CD4-positive, alpha-beta memory T cell (primary cell): ENCODE results near the gene SBNO1. TPM values are rescaled to one million over a fixed set of nuclear protein-coding genes. Genes with fewer than 3 reads are reported as not detected.
"Not testable (repeated sequence)": the region's sequence is repeated elsewhere in the genome, so short reads cannot be mapped to it uniquely, and the experiment has no call there.

Experiments
- CTCF ChIA-PET: fragments of 350-600 bp; sonication (Branson Sonifier 250); formaldehyde crosslinking; loops from one replicate; lab custom pipeline; 2021; ENCODE audit warnings: inconsistent platforms; ENCODE audit not compliant: partially characterized antibody; lab: Charles Lee
- POLR2A ChIA-PET: fragments of 350-600 bp; sonication (Branson Sonifier 250); formaldehyde crosslinking; loops from one replicate; lab custom pipeline; 2021; ENCODE audit not compliant: partially characterized antibody; lab: Charles Lee
- DNase-seq, 5 donors: peaks; one replicate each; pipeline versions ENCODE4 v3.0.0 to v3.0.0-alpha.2; 2020 to 2022; ENCODE audit warnings: mixed read lengths in 1 of 5
- H3K27ac ChIP-seq: one replicate; pipeline ENCODE4 v1.7.0; 2013; ENCODE audit warnings: low read depth, low read length
- H3K27me3 ChIP-seq: 2 replicates; pipeline ENCODE4 v1.7.0; 2013; ENCODE audit warnings: mild to moderate bottlenecking, low read length, moderate library complexity; ENCODE audit not compliant: insufficient read depth
- H3K36me3 ChIP-seq: 2 replicates; pipeline ENCODE4 v1.7.0; 2013; ENCODE audit warnings: mild to moderate bottlenecking, low read length, moderate library complexity; ENCODE audit not compliant: insufficient read depth
- H3K4me1 ChIP-seq: 2 replicates; pipeline ENCODE4 v1.7.0; 2013; ENCODE audit warnings: mild to moderate bottlenecking, low read length, moderate library complexity; ENCODE audit not compliant: insufficient read depth
- H3K4me3 ChIP-seq, 2 donors: one replicate each; pipeline ENCODE4 v1.7.0; 2013; ENCODE audit warnings: low read length in 2 of 2, mild to moderate bottlenecking in 1 of 2
- H3K9me3 ChIP-seq, 2 donors: one replicate each; pipeline ENCODE4 v1.7.0; 2013; ENCODE audit warnings: low read length in 2 of 2, control low read depth in 1 of 2; ENCODE audit not compliant: control insufficient read depth in 1 of 2
- H3K27ac Mint-ChIP-seq, 7 donors: one replicate each; pipeline ENCODE4 v1.8.0; 2020 to 2021; ENCODE audit warnings: mixed read lengths in 7 of 7, mild to moderate bottlenecking in 6 of 7, inconsistent platforms in 3 of 7, moderate library complexity in 3 of 7
- H3K27me3 Mint-ChIP-seq, 2 donors: one replicate each; pipeline ENCODE4 v1.8.0; 2020 to 2021; ENCODE audit warnings: mixed read lengths in 2 of 2
- H3K36me3 Mint-ChIP-seq, 2 donors: one replicate each; pipeline ENCODE4 v1.8.0; 2020 to 2021; ENCODE audit warnings: mixed read lengths in 2 of 2, inconsistent platforms in 1 of 2, mild to moderate bottlenecking in 1 of 2
- H3K4me1 Mint-ChIP-seq, 4 donors: one replicate each; pipeline ENCODE4 v1.8.0; 2020 to 2021; ENCODE audit warnings: mixed read lengths in 4 of 4, mild to moderate bottlenecking in 1 of 4
- H3K4me3 Mint-ChIP-seq, 8 donors: one replicate each; pipeline ENCODE4 v1.8.0; 2020 to 2021; ENCODE audit warnings: mixed read lengths in 8 of 8, mild to moderate bottlenecking in 7 of 8, moderate library complexity in 6 of 8, inconsistent platforms in 3 of 8
- H3K9me3 Mint-ChIP-seq, 8 donors: one replicate each; pipeline ENCODE4 v1.8.0; 2020 to 2021; ENCODE audit warnings: mixed read lengths in 8 of 8, mild to moderate bottlenecking in 5 of 8, inconsistent platforms in 3 of 8, moderate library complexity in 1 of 8
- intact Hi-C: fragments of 100-400 bp; cut with micrococcal nuclease; formaldehyde crosslinking; loops from one replicate; pipeline ENCODE4 v1.15.1; 2023
- polyA plus RNA-seq, 2 donors: library from polyadenylated mRNA; unstranded; fragments of 300-500 nt; fragmentation: Illumina TruSeq; gene quantifications; one replicate each; pipeline ENCODE4 v1.2.3, GENCODE V29; 2021
- total RNA-seq, 2 experiments: library from RNA; stranded (reverse); gene quantifications; one replicate each; pipeline ENCODE4 v1.2.3, GENCODE V29; 2021

SBNO1 gene
- total and polyA plus RNA-seq, 4 experiments from 2014 or later, result 26.3 to 56.3 (median 47.0) TPM

GRCh38 chr12:123251403-123252076 lies 113.1 kb downstream of the SBNO1 start:
- no peak overlapping the region for H3K27ac ChIP-seq
- H3K36me3 Mint-ChIP-seq, result peaks cover 30 to 48% of the 10 kb centered on the region in 2 donors
- H3K4me3 ChIP-seq, result no peak overlapping the region
- CTCF ChIA-PET, result interaction anchor here (0.7 to 2.8 kb wide), 4 partner anchors 9 to 391 kb away, joined by 3 to 14 read pairs (median 4); no protein-coding TSS in a partner anchor
- H3K9me3 ChIP-seq, result no peaks in the 10 kb centered on the region
- no peaks in the 10 kb centered on the region for H3K27me3 ChIP-seq
- peak overlapping the region in 2 of 7 donors; percentile 7 to 31 for H3K27ac Mint-ChIP-seq
- H3K4me1 Mint-ChIP-seq, result peaks cover 25 to 51% (median 37%) of the 10 kb centered on the region in 4 donors
- intact Hi-C loops, result no loop called here
- peaks cover 27% of the 10 kb centered on the region for H3K4me1 ChIP-seq
- POLR2A ChIA-PET, result interaction anchor here (1.2 kb wide), 1 partner anchor 19 kb away, joined by 5 read pairs; no protein-coding TSS in a partner anchor
- no peak for DNase-seq
- H3K27me3 Mint-ChIP-seq, result no peaks in the 10 kb centered on the region
- peak overlapping the region in 1 of 8 donors; percentile 20 for H3K4me3 Mint-ChIP-seq
- no peaks in the 10 kb centered on the region for H3K9me3 Mint-ChIP-seq
- H3K36me3 ChIP-seq, result peaks cover 33% of the 10 kb centered on the region

- peak overlapping the region in 6 of 7 donors; percentile 39 to 79 (median 54) for H3K27ac Mint-ChIP-seq
- no peaks in the 10 kb centered on the region for H3K9me3 Mint-ChIP-seq
- peaks cover 31% of the 10 kb centered on the region for H3K4me1 ChIP-seq
- H3K4me3 ChIP-seq, result no peak overlapping the region
- no peaks in the 10 kb centered on the region for H3K27me3 ChIP-seq
- no peak for DNase-seq
- H3K36me3 ChIP-seq, result peaks cover 25% of the 10 kb centered on the region
- H3K27ac ChIP-seq, result no peak overlapping the region
- no peaks in the 10 kb centered on the region for H3K9me3 ChIP-seq
- intact Hi-C loops, result no loop called here
- H3K36me3 Mint-ChIP-seq, result peaks cover 25 to 46% of the 10 kb centered on the region in 2 donors
- H3K4me1 Mint-ChIP-seq, result peaks cover 27 to 58% (median 43%) of the 10 kb centered on the region in 4 donors
- peak overlapping the region in 3 of 8 donors; percentile 30 to 38 (median 33) for H3K4me3 Mint-ChIP-seq
- ChIA-PET CTCF (interaction anchor here (1.8 to 2.8 kb wide), 2 partner anchors 8 to 13 kb away, joined by 4 to 14 read pairs; no protein-coding TSS in a partner anchor), POLR2A (interaction anchor here (1.2 kb wide), 1 partner anchor 19 kb away, joined by 5 read pairs; no protein-coding TSS in a partner anchor)
- H3K27me3 Mint-ChIP-seq, result no peaks in the 10 kb centered on the region
Measured at GRCh38 chr12:123250471-123251383, 113.9 kb downstream of the SBNO1 start.

DNA sequence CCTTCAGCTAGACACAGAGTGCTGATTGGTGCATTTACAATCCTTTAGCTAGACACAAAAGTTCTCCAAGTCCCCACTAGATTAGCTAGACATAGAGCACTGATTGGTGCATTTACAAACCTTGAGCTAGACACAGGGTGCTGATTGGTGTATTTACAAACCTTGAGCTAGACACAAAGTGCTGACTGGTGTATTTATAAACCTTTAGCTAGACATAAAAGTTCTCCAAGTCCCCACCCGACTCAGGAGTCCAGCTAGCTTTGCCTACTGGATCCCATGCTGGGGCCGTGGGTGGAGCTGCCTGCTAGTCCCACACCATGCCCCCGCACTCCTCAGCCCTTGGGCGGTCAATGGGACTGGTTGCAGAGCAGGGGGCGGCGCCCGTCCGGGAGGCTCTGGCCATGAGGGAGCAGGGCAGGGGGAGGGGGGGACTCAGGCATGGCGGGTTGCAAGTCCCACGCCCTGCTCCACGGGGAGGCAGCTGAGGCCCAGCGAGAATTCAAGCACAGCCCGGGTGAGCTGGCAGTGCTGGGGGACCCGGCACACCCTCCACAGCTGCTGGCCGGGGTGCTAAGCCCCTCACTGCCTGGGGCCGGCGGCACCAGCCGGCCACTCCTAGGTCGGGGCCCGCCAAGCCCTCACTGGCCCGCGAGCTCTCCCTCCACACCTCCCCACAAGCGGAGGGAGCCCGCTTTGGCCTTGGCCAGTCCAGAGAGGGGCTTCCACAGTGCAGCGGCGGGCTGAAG lies 115.5 kb downstream of the SBNO1 start:
- peaks cover 25 to 42% of the 10 kb centered on the region in 2 donors for H3K36me3 Mint-ChIP-seq
- H3K27ac ChIP-seq, H3K4me3 Mint-ChIP-seq, H3K9me3 ChIP-seq, H3K9me3 Mint-ChIP-seq, H3K4me3 ChIP-seq, DNase-seq, H3K27ac Mint-ChIP-seq, H3K27me3 ChIP-seq, intact Hi-C loops, H3K27me3 Mint-ChIP-seq: not testable (repeated sequence)
- ChIA-PET POLR2A (interaction anchor here (0.9 to 1.7 kb wide), 3 partner anchors 16 to 297 kb away, joined by 3 to 6 read pairs (median 5); partner anchors contain the start of genes MPHOSPH9 and MTRFR), CTCF (interaction anchor here (1.0 to 2.7 kb wide), 3 partner anchors 11 to 328 kb away, joined by 3 to 19 read pairs (median 4); partner anchors contain the start of genes MPHOSPH9 and MTRFR)
- H3K4me1 Mint-ChIP-seq, result peaks cover 34 to 69% (median 50%) of the 10 kb centered on the region in 4 donors
- H3K36me3 ChIP-seq, result peaks cover 10% of the 10 kb centered on the region
- peaks cover 36% of the 10 kb centered on the region for H3K4me1 ChIP-seq

GRCh38 chr12:123248129-123248528 lies 116.5 kb downstream of the SBNO1 start:
- H3K9me3 ChIP-seq, DNase-seq, H3K36me3 ChIP-seq, intact Hi-C loops, H3K27me3 Mint-ChIP-seq, H3K4me3 ChIP-seq, H3K9me3 Mint-ChIP-seq, H3K27me3 ChIP-seq, H3K27ac ChIP-seq: not testable (repeated sequence)
- peak overlapping the region in 6 of 8 donors; percentile 9 to 71 (median 50) for H3K4me3 Mint-ChIP-seq
- CTCF ChIA-PET, result interaction anchor here (1.0 to 2.7 kb wide), 3 partner anchors 10 to 329 kb away, joined by 3 to 19 read pairs (median 4); partner anchors contain the start of genes MPHOSPH9 and MTRFR
- peaks cover 19 to 32% of the 10 kb centered on the region in 2 donors for H3K36me3 Mint-ChIP-seq
- peaks cover 40% of the 10 kb centered on the region for H3K4me1 ChIP-seq
- POLR2A ChIA-PET, result interaction anchor here (1.1 to 1.7 kb wide), 2 partner anchors 15 to 25 kb away, joined by 5 to 6 read pairs; partner anchors contain the start of genes MPHOSPH9 and MTRFR
- peaks cover 36 to 75% (median 53%) of the 10 kb centered on the region in 4 donors for H3K4me1 Mint-ChIP-seq
- peak overlapping the region in 4 of 7 donors; percentile 32 to 89 (median 58) for H3K27ac Mint-ChIP-seq

DNA sequence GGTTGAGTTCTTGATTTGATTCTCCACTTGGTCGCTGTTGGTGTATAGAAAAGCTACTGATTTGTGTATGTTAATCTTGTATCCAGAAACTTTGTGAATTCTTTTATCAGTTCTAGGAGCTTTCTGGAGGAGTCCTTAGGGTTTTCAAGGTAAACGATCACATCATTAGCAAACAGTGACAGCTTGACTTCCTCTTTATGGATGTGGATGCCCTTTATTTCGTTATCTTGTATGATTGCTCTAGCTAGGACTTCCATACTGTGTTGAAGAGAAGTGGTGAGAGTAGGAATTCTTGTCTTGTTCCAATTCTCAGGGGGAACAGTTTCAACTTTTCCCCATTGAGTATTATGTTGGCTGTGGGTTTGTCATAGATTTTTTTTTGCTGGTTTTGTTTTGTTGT lies 119.0 kb downstream of the SBNO1 start:
- no peak for DNase-seq
- H3K36me3 Mint-ChIP-seq, result peaks cover 25 to 43% of the 10 kb centered on the region in 2 donors
- no peaks in the 10 kb centered on the region for H3K27me3 ChIP-seq
- no peak overlapping the region for H3K27ac ChIP-seq
- ChIA-PET CTCF (interaction anchor here (0.9 to 1.3 kb wide), 4 partner anchors 9 to 202 kb away, joined by 3 read pairs; partner anchors contain the start of genes MPHOSPH9 and MTRFR), POLR2A (interaction anchor here (3.4 kb wide), 1 partner anchor 12 kb away, joined by 14 read pairs; the partner anchor contains the start of genes MPHOSPH9 and MTRFR)
- no peaks in the 10 kb centered on the region for H3K27me3 Mint-ChIP-seq
- H3K27ac Mint-ChIP-seq, result peak overlapping the region in 5 of 7 donors; percentile 16 to 85 (median 43)
- no peaks in the 10 kb centered on the region for H3K36me3 ChIP-seq
- H3K4me1 ChIP-seq, result peaks cover 44% of the 10 kb centered on the region
- peaks cover 45 to 77% (median 60%) of the 10 kb centered on the region in 4 donors for H3K4me1 Mint-ChIP-seq
- no peaks in the 10 kb centered on the region for H3K9me3 ChIP-seq
- H3K4me3 Mint-ChIP-seq, result peak overlapping the region in 6 of 8 donors; percentile 41 to 60 (median 50)
- no peaks in the 10 kb centered on the region for H3K9me3 Mint-ChIP-seq
- H3K4me3 ChIP-seq, result no peak overlapping the region
- intact Hi-C loops, result no loop called here

DNA sequence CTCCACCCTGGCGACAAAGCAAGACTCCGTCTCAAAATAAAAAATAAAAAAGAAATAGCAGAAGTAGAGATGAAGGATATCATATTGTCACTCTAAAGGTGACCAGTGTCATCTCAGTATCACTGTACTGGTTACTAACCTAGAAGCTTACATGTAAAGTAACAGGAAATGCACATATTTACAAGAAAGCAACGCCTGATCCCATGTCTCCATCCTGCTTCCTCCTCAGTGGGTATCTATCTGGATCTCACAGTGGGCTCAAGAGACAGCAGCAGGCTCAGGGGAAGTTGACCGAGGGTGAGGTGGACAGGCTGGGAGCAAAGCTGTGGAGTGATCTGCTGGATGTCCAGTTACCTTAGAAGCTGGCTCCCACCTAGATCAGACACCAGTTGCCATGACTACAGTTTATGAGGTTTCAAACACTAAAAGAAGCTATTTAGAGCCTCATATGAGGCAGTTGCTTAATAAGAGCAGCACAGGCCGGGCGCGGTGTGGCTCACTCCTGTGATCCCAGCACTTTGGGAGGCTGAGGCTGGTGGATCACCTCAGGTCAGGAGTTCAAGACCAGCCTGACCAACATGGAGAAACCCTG lies 120.9 kb downstream of the SBNO1 start:
- Histone ChIP-seq H3K27me3 (no peaks in the 10 kb centered on the region), H3K27ac (no peak overlapping the region), H3K36me3 (no peaks in the 10 kb centered on the region), H3K9me3 (no peaks in the 10 kb centered on the region), H3K4me1 (peaks cover 38% of the 10 kb centered on the region), H3K4me3 (no peak overlapping the region)
- ChIA-PET CTCF (interaction anchor here (12.7 kb wide), 1 partner anchor 200 kb away, joined by 204 read pairs; no protein-coding TSS in a partner anchor), POLR2A (interaction anchor here (0.9 to 3.7 kb wide), 4 partner anchors 11 to 200 kb away, joined by 3 to 60 read pairs (median 3); partner anchors contain the start of genes MPHOSPH9 and MTRFR)
- Mint-ChIP-seq H3K36me3 (peaks cover 19 to 36% of the 10 kb centered on the region in 2 donors), H3K4me3 (no peak overlapping the region), H3K9me3 (no peaks in the 10 kb centered on the region), H3K27ac (peak overlapping the region in 3 of 7 donors; percentile 18 to 77 (median 26)), H3K4me1 (peaks cover 39 to 67% (median 52%) of the 10 kb centered on the region in 4 donors), H3K27me3 (no peaks in the 10 kb centered on the region)
- no peak for DNase-seq
- intact Hi-C loops, result no loop called here
